ENCODE results near the gene DDX31. TPM values are rescaled to one million over a fixed set of nuclear protein-coding genes. Genes with fewer than 3 reads are reported as not detected.

DDX31 gene
- total and polyA plus RNA-seq, 2 experiments from 2014 or later: 7.3 to 13.1 TPM

- H3K27me3 ChIP-seq: no peaks in the 10 kb centered on the region
- no peaks in the 10 kb centered on the region for H3K4me1 ChIP-seq (ENCODE audit: insufficient read depth)
- WGBS (ENCODE audit: low lambda C conversion rate, missing lambda C conversion rate): 92% methylated on average over 3 of the region's 3 CpGs
- H3K36me3 ChIP-seq (replicated peaks; ENCODE audit: insufficient read depth, low read depth): no peaks in the 10 kb centered on the region
- no peak overlapping the region for H3K27ac ChIP-seq
- no peak overlapping the region for H2AFZ ChIP-seq
- no peak for DNase-seq (ENCODE audit: low spot score)
- peaks cover 40% of the 10 kb centered on the region for H4K20me1 ChIP-seq (ENCODE audit: insufficient read depth, poor library complexity, severe bottlenecking)
- no peak for TF ChIP-seq CTCF (IDR thresholded peaks at IDR 0.05; ENCODE audit: poor library complexity)
- TF ChIP-seq EZH2phosphoT487 (IDR thresholded peaks at IDR 0.05; ENCODE audit: low read depth, severe bottlenecking, unreplicated experiment): no peak
- no peak for TF ChIP-seq EZH2 (IDR thresholded peaks at IDR 0.05; ENCODE audit: borderline replicate concordance)
- H3K4me3 ChIP-seq: no peak overlapping the region
- no peaks in the 10 kb centered on the region for H3K9me2 ChIP-seq (replicated peaks; ENCODE audit: insufficient read depth)
- no peak overlapping the region for H3K4me2 ChIP-seq
- peaks cover 93% of the 10 kb centered on the region for H3K79me2 ChIP-seq
- no peaks in the 10 kb centered on the region for H3K9me3 ChIP-seq (ENCODE audit: low read depth)
Observed at GRCh38 chr9:132679946-132680625, 10.3 kb upstream of the DDX31 start.

GRCh38 chr9:132677976-132678375 is 8.2 kb upstream of the DDX31 start:
- Histone ChIP-seq H4K20me1 (ENCODE audit: insufficient read depth, poor library complexity, severe bottlenecking) (peaks cover 48% of the 10 kb centered on the region), H3K4me1 (ENCODE audit: insufficient read depth) (peaks cover 4% of the 10 kb centered on the region), H3K79me2 (peaks cover 100% of the 10 kb centered on the region), H2AFZ (no peak overlapping the region), H3K27me3 (no peaks in the 10 kb centered on the region), H3K9me2 (replicated peaks; ENCODE audit: insufficient read depth) (no peaks in the 10 kb centered on the region), H3K9me3 (ENCODE audit: low read depth) (no peaks in the 10 kb centered on the region), H3K27ac (no peak overlapping the region), H3K4me2 (no peak overlapping the region), H3K36me3 (replicated peaks; ENCODE audit: insufficient read depth, low read depth) (no peaks in the 10 kb centered on the region), H3K4me3 (no peak overlapping the region)
- WGBS (ENCODE audit: low lambda C conversion rate, missing lambda C conversion rate): 98% methylated on average over 8 of the region's 8 CpGs
- TF ChIP-seq CTCF (IDR thresholded peaks at IDR 0.05; ENCODE audit: poor library complexity) (no peak), EZH2phosphoT487 (IDR thresholded peaks at IDR 0.05; ENCODE audit: low read depth, severe bottlenecking, unreplicated experiment) (no peak), EZH2 (IDR thresholded peaks at IDR 0.05; ENCODE audit: borderline replicate concordance) (no peak)
- no peak for DNase-seq (ENCODE audit: low spot score)

- peaks cover 42% of the 10 kb centered on the region for H4K20me1 ChIP-seq (ENCODE audit: insufficient read depth, poor library complexity, severe bottlenecking)
- no peaks in the 10 kb centered on the region for H3K9me2 ChIP-seq (replicated peaks; ENCODE audit: insufficient read depth)
- H3K4me1 ChIP-seq (ENCODE audit: insufficient read depth): peaks cover 15% of the 10 kb centered on the region
- WGBS (ENCODE audit: low lambda C conversion rate, missing lambda C conversion rate): 93% methylated on average over 4 of the region's 4 CpGs
- no peak overlapping the region for H2AFZ ChIP-seq
- no peak overlapping the region for H3K4me3 ChIP-seq
- no peak overlapping the region for H3K4me2 ChIP-seq
- TF ChIP-seq EZH2phosphoT487 (IDR thresholded peaks at IDR 0.05; ENCODE audit: low read depth, severe bottlenecking, unreplicated experiment) (no peak), EZH2 (IDR thresholded peaks at IDR 0.05; ENCODE audit: borderline replicate concordance) (no peak), CTCF (IDR thresholded peaks at IDR 0.05; ENCODE audit: poor library complexity) (no peak)
- no peaks in the 10 kb centered on the region for H3K9me3 ChIP-seq (ENCODE audit: low read depth)
- DNase-seq (ENCODE audit: low spot score): no peak
- H3K79me2 ChIP-seq: peaks cover 92% of the 10 kb centered on the region
- H3K27ac ChIP-seq: no peak overlapping the region
- no peaks in the 10 kb centered on the region for H3K27me3 ChIP-seq
- H3K36me3 ChIP-seq (replicated peaks; ENCODE audit: insufficient read depth, low read depth): no peaks in the 10 kb centered on the region
Observed at GRCh38 chr9:132674485-132674884, 4.7 kb upstream of the DDX31 start.

Data from hepatocyte (in vitro differentiated cells).